GM23338 (cell line): ENCODE data around the gene TSPAN3. TPM values are rescaled to one million over a fixed set of nuclear protein-coding genes. Genes with fewer than 3 reads are reported as not detected.

Experiments used
- ATAC-seq: fragments of 200-7000 bp; cut with Tn5 transposase; 3 replicates; pipeline ENCODE4 v1.9.1; 2020
- DNase-seq: peaks from one replicate; pipeline ENCODE4 v3.0.0-alpha.2; 2015; ENCODE audit warnings: low spot score
- H2AFZ ChIP-seq: fragments of 200-600 bp; sonication (generic); 2 replicates; pipeline ENCODE4 v1.8.0; 2016; ENCODE audit warnings: antibody characterized with exemption, mild to moderate bottlenecking, moderate library complexity
- H3F3A ChIP-seq: fragments of 200-600 bp; sonication (generic); replicated peaks from 2 replicates; pipeline ENCODE4 v1.8.0; 2017; ENCODE audit warnings: antibody characterized with exemption, mixed run types, low read depth
- H3K27ac ChIP-seq: fragments of 200-600 bp; sonication (generic); 2 replicates; pipeline ENCODE4 v1.6.1; 2016; ENCODE audit warnings: low read depth
- H3K27me3 ChIP-seq: fragments of 200-600 bp; sonication (generic); 2 replicates; pipeline ENCODE4 v1.8.0; 2016; ENCODE audit warnings: mild to moderate bottlenecking, mixed run types, moderate library complexity; ENCODE audit not compliant: insufficient read depth
- H3K36me3 ChIP-seq: fragments of 200-600 bp; sonication (generic); 2 replicates; pipeline ENCODE4 v1.8.0; 2016; ENCODE audit warnings: mild to moderate bottlenecking; ENCODE audit not compliant: insufficient read depth
- H3K4me1 ChIP-seq: fragments of 200-600 bp; sonication (generic); 2 replicates; pipeline ENCODE4 v1.8.0; 2016; ENCODE audit warnings: mild to moderate bottlenecking, moderate library complexity; ENCODE audit not compliant: insufficient read depth
- H3K4me2 ChIP-seq: fragments of 200-600 bp; sonication (generic); 2 replicates; pipeline ENCODE4 v1.7.1; 2017; ENCODE audit warnings: mixed run types
- H3K4me3 ChIP-seq: fragments of 200-600 bp; sonication (generic); 2 replicates; pipeline ENCODE4 v1.6.1; 2016; ENCODE audit warnings: mixed run types
- H3K79me2 ChIP-seq: fragments of 200-600 bp; sonication (generic); replicated peaks from 2 replicates; pipeline ENCODE4 v1.8.0; 2017; ENCODE audit warnings: mild to moderate bottlenecking; ENCODE audit not compliant: insufficient read depth
- H3K9me2 ChIP-seq: fragments of 200-600 bp; sonication (generic); 2 replicates; pipeline ENCODE4 v1.8.0; 2017; ENCODE audit not compliant: insufficient read depth
- H4K20me1 ChIP-seq: fragments of 200-600 bp; sonication (generic); replicated peaks from 2 replicates; pipeline ENCODE4 v1.8.0; 2017; ENCODE audit warnings: mild to moderate bottlenecking; ENCODE audit not compliant: insufficient read depth
- H3K27ac Mint-ChIP-seq: 2 replicates; pipeline ENCODE4 v1.8.0; 2020; ENCODE audit warnings: inconsistent platforms, mild to moderate bottlenecking, moderate library complexity, mixed read lengths
- H3K27me3 Mint-ChIP-seq: 3 replicates; pipeline ENCODE4 v1.8.0; 2022; ENCODE audit warnings: low read depth, mild to moderate bottlenecking, moderate library complexity, mixed read lengths, inconsistent platforms; ENCODE audit not compliant: insufficient read depth, poor library complexity
- H3K36me3 Mint-ChIP-seq: 3 replicates; pipeline ENCODE4 v1.8.0; 2021; ENCODE audit warnings: low read depth, mild to moderate bottlenecking, inconsistent platforms, moderate library complexity, mixed read lengths
- H3K4me1 Mint-ChIP-seq: 3 replicates; pipeline ENCODE4 v1.8.0; 2020; ENCODE audit warnings: mild to moderate bottlenecking, inconsistent platforms, mixed read lengths
- H3K4me3 Mint-ChIP-seq: 3 replicates; pipeline ENCODE4 v1.8.0; 2021; ENCODE audit warnings: moderate library complexity, mild to moderate bottlenecking, inconsistent platforms, mixed read lengths
- H3K9me3 Mint-ChIP-seq: 3 replicates; pipeline ENCODE4 v1.8.0; 2020; ENCODE audit warnings: moderate library complexity, mild to moderate bottlenecking, inconsistent platforms, mixed read lengths
- CREB1 ChIP-seq: fragments of 250-450 bp; sonication (Bioruptor Pico); IDR thresholded peaks from 2 replicates; pipeline ENCODE4 v1.5.0; 2020; ENCODE audit warnings: low read depth, mild to moderate bottlenecking, moderate library complexity
- CTCF ChIP-seq, 2 experiments: fragments of 200-600 bp in 1 of 2; sonication (generic) in 1 of 2; conservative IDR thresholded peaks; 2 replicates each; pipeline versions ENCODE4 v1.5.1 to v1.6.1; 2016 to 2017; ENCODE audit warnings: antibody characterized with exemption in 2 of 2, low read depth in 2 of 2, mild to moderate bottlenecking in 2 of 2, moderate library complexity in 1 of 2
- ETS1 ChIP-seq: IDR thresholded peaks from 2 replicates; pipeline ENCODE4 v1.6.1; 2016; ENCODE audit warnings: antibody characterized with exemption
- EZH2 ChIP-seq: fragments of 200-600 bp; sonication (generic); IDR thresholded peaks from one replicate; pipeline ENCODE4 v1.8.0; 2017; ENCODE audit warnings: antibody characterized with exemption, mild to moderate bottlenecking, low read depth; ENCODE audit not compliant: unreplicated experiment
- EZH2phosphoT487 ChIP-seq: fragments of 200-600 bp; sonication (generic); IDR thresholded peaks from one replicate; pipeline ENCODE4 v1.8.1; 2018; ENCODE audit warnings: antibody characterized with exemption; ENCODE audit not compliant: unreplicated experiment
- JUNB ChIP-seq: IDR thresholded peaks from one replicate; pipeline ENCODE4 v1.6.1; 2016; ENCODE audit warnings: antibody characterized with exemption; ENCODE audit not compliant: unreplicated experiment
- NANOG ChIP-seq: IDR thresholded peaks from 2 replicates; pipeline ENCODE4 v1.6.1; 2016; ENCODE audit warnings: antibody characterized with exemption, borderline replicate concordance
- POLR2AphosphoS5 ChIP-seq: IDR thresholded peaks from 2 replicates; pipeline ENCODE4 v1.6.1; 2016; ENCODE audit warnings: antibody characterized with exemption, low read depth
- REST ChIP-seq: IDR thresholded peaks from one replicate; pipeline ENCODE4 v1.6.1; 2018; ENCODE audit warnings: antibody characterized with exemption; ENCODE audit not compliant: unreplicated experiment
- STAT1 ChIP-seq: IDR thresholded peaks from one replicate; pipeline ENCODE4 v1.6.1; 2016; ENCODE audit warnings: antibody characterized with exemption; ENCODE audit not compliant: unreplicated experiment
- ZNF114 ChIP-seq: fragments of 250-450 bp; sonication (Bioruptor Pico); IDR thresholded peaks from 2 replicates; pipeline ENCODE4 v1.5.0; 2020; ENCODE audit warnings: mild to moderate bottlenecking, moderate library complexity
- ZNF331 ChIP-seq: fragments of 250-450 bp; sonication (Bioruptor Pico); IDR thresholded peaks from 2 replicates; pipeline ENCODE4 v1.5.0; 2020; ENCODE audit warnings: low read depth, mild to moderate bottlenecking, moderate library complexity
- polyA plus RNA-seq: library from polyadenylated mRNA; unstranded; fragments of >200 nt; fragmentation: Nextera tagmentation; extraction: Ambion mirVana; gene quantifications from 2 replicates; pipeline ENCODE4 v1.2.1, GENCODE V29; 2016
- total RNA-seq: library from RNA; depleted of rRNA; stranded (reverse); fragments of >200 nt; shearing (Covaris generic); gene quantifications from 2 replicates; pipeline ENCODE4 v1.2.3, GENCODE V29; 2014

The TSPAN3 gene
- total and polyA plus RNA-seq, 2 experiments from 2014 or later = 72.5 to 159 TPM

DNA sequence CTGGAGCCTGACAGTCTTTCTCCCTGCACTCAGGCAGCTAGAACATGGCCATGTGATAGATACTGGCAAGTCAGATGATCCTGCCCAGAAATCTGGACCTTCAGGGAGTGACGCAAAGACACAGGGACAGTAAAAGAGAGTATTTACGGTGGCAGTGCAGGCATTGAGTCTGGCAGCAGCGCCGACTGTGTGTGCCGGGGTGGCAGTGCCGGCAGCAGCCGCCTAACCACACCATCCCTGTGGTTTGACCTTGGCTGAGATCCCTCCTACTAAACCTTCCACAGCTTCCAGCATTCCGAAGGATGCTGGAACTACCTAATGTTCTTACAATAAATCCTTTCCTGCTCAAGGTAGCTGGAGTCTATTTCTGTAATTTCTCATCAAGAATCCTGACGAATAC is 4.6 kb upstream of the TSPAN3 start:
- no peaks in the 10 kb centered on the region for H3F3A ChIP-seq
- no peak overlapping the region for H3K4me2 ChIP-seq
- TF ChIP-seq STAT1 (no peak), ZNF114 (no peak), EZH2phosphoT487 (no peak), CREB1 (CRISPR knock-in tag) (no peak), ZNF331 (no peak), REST (no peak), NANOG (no peak), POLR2AphosphoS5 (no peak)
- no peaks in the 10 kb centered on the region for H3K36me3 ChIP-seq
- no peak overlapping the region for H3K27ac Mint-ChIP-seq
- DNase-seq (no peak), ATAC-seq (no peak)
- no peaks in the 10 kb centered on the region for H3K36me3 Mint-ChIP-seq
- no peaks in the 10 kb centered on the region; the same call in 1 of the 2 replicates for H3K4me1 ChIP-seq
- H2AFZ ChIP-seq = 0 out of 2 replicates have a peak overlapping the region, but pooled peaks have one; percentile 28
- H3K9me2 ChIP-seq = no peaks in the 10 kb centered on the region
- H3K9me3 Mint-ChIP-seq = no peaks in the 10 kb centered on the region; the same call in 2 of the 3 replicates
- no peak overlapping the region for H3K27ac ChIP-seq
- no peaks in the 10 kb centered on the region for H3K79me2 ChIP-seq
- no peaks in the 10 kb centered on the region for H3K27me3 ChIP-seq
- peaks cover 6% of the 10 kb centered on the region; the same call in 2 of the 3 replicates for H3K4me1 Mint-ChIP-seq
- no peak overlapping the region for H3K4me3 Mint-ChIP-seq
- H3K4me3 ChIP-seq = no peak overlapping the region
- H3K27me3 Mint-ChIP-seq = peaks cover 8% of the 10 kb centered on the region
- H4K20me1 ChIP-seq = no peaks in the 10 kb centered on the region

DNA sequence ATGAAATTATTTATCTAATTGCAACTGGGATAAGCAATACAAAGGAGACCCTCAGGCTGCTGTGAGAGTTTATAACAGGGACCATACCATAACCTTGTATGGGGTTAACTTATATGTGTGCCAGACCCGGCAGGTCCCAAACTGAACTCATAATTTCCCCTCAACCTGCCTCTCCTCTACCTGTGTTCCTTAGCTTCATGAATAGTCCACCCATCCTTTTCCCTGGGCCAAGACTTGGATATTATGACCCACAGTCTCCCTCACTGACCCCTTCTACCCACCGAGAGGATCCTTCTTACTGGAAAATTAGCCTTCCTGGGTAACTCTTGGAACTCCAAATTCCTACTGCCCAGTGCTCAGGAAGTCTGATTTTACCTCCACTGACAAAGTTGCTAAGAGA is 3.4 kb upstream of the TSPAN3 start:
- peaks cover 6% of the 10 kb centered on the region; the same call in 1 of the 2 replicates for H4K20me1 ChIP-seq
- no peaks in the 10 kb centered on the region for H3K36me3 ChIP-seq
- no peak overlapping the region for H3K4me3 Mint-ChIP-seq
- H3K4me3 ChIP-seq = no peak overlapping the region
- TF ChIP-seq CTCF (conservative IDR thresholded peaks at IDR 0.05; ENCODE audit: low read depth in 2 of 2) (no peak), CREB1 (CRISPR knock-in tag) (no peak), ETS1 (no peak), JUNB (no peak), ZNF331 (no peak), POLR2AphosphoS5 (no peak), EZH2phosphoT487 (no peak), EZH2 (no peak), STAT1 (no peak), NANOG (no peak)
- H3K27ac Mint-ChIP-seq = no peak overlapping the region
- H3K4me1 ChIP-seq = peaks cover 8% of the 10 kb centered on the region
- peaks cover 9% of the 10 kb centered on the region for H3K27me3 ChIP-seq
- H3K79me2 ChIP-seq = peaks cover 10% of the 10 kb centered on the region
- DNase-seq (no peak), ATAC-seq (no peak)
- H3K4me1 Mint-ChIP-seq = peaks cover 12% of the 10 kb centered on the region
- H2AFZ ChIP-seq = no peak overlapping the region
- no peaks in the 10 kb centered on the region; the same call in 2 of the 3 replicates for H3K9me3 Mint-ChIP-seq
- no peak overlapping the region for H3K4me2 ChIP-seq
- no peaks in the 10 kb centered on the region for H3F3A ChIP-seq
- peaks cover 8% of the 10 kb centered on the region for H3K27me3 Mint-ChIP-seq
- no peaks in the 10 kb centered on the region for H3K36me3 Mint-ChIP-seq
- H3K27ac ChIP-seq = no peak overlapping the region
- no peaks in the 10 kb centered on the region for H3K9me2 ChIP-seq
